HCEC 1CT (cell line): Measurements from ENCODE around the gene AMOTL2.

Experiments
- DNase-seq: peaks from one replicate; pipeline ENCODE4 v3.0.0-alpha.2; 2017

AMOTL2 gene

DNA sequence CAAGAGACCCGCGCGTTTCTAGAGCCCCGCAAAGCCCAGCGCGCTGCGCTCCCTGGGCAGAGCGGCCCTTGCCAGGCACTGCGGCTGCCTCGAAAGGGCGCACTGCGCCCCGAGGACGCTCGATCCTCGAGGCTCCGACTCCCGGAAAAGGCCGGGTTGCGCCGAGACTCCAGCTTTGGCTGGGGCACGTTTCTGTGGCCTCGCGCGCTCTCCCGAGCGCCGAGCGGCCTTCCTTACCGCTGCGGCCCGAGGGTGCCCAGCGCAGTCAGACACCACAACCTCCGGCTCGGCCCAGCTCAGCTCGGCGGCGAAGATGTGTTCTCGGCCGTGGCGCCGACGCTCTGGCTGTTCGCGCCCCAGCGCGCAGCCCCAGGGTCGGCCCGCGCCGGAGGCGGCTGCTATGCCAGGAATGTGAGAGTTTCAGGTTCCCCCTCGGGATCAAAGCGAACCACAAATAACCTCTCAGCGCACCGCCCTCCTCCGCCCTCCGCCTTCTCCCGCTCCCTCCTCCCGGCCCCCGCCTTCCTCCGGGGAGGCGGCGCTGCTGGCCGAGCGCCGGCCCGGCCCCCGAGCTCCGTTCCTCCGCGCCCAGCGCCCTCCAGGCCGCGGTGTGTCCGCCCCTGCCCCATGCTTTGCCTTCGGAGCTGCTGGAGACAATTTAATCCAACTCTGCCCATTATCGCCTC is at the start of gene AMOTL2:
Gene AMOTL2 (minus strand): TSS at position 343 of the 686 bp plus-strand sequence. CDS start 3,014 bp downstream, outside the sequence.
- DNase-seq, result peak; percentile 94

DNA sequence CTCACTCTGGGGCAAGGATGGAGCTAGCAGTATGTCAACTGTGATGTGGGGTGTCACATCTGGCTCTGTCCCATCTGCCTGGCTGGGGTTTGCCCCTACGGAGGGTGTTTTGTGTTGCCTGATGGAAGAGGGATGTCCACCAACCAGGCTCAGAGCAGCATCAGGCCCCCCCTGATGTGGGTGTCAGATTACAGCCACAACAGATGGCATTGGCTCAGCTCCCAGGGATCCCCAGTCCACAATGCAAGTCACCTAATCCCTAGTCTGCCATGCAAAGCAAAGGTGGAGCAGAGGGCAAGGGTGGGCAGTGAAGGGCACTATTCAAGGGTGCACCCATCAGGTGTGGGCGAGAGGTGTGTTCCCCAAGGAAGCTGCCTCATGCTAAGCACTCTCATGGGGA is 48.9 kb upstream of the AMOTL2 start:
- DNase-seq, result peak; percentile 37

DNA sequence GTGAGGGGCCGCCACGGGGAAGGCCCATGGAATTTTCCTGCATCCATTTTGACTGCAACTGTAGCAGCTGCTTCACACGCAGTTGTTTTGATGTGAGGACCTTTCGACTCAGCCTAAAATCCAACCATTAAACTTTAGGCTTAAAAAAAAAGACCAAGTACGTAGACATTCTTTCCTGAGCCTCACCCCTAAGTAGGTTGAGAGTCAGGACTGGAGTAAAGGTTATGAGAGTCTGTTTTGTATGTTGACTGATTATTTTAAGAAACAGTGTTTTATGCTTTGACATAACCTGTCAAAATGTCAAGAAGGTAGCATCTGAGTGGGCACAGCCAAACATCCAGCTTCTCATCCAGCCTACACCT is 45.7 kb upstream of the AMOTL2 start:
- DNase-seq, result no peak

DNA sequence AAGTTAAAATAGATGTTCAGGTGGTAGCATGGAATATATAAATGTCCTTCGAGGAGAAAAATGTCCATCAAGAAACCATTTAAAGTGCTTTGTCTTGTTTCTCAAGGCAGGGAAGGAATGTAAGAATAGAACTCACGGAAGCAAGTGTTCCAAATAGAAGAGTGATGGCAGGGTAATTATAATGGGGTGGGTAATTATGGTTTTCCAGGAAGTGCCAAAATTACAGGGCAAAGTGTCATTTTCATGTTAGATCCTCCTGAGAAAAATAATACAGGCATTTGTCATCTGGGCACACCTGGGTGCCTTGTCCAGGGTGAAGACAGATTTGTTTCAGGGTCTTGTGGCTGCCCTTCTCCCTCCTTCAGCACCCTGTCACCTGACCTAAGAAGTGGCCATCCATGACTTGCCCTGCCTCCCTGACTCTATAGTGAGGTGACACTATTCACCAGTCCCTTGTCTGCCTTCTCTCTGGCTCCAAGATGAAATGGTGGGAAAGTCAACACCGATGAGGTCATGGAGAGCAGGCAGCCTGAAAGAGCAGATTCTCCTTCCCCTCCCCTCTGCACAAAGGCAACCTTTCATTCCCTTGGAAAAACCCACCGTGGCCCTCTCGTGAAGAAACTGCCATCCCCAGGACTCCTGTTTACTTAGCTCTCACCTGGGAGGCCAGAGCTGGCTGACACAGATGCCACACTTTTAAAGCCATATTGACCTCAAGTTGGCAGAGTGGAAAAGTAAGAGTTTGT is 45.1 kb upstream of the AMOTL2 start:
- DNase-seq, result no peak

DNA sequence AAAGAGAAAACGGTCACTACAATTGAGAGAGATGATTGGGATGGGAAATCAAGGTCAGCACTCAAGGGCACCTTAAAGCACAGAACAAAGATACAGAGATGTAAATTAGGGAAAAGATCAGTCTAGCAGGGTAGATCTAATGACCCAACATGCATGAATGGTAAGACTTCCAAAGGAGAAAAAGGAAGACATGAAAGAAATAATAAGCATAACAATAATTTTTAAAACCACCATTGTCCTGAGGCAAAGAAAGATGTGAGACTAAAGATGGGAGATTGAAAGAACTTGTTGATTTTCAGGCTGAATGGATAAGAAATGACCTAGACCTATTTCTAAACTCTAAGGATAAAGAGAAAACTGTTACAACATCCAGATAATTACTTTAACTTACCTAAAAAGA is 34.8 kb upstream of the AMOTL2 start:
- DNase-seq, result no peak

DNA sequence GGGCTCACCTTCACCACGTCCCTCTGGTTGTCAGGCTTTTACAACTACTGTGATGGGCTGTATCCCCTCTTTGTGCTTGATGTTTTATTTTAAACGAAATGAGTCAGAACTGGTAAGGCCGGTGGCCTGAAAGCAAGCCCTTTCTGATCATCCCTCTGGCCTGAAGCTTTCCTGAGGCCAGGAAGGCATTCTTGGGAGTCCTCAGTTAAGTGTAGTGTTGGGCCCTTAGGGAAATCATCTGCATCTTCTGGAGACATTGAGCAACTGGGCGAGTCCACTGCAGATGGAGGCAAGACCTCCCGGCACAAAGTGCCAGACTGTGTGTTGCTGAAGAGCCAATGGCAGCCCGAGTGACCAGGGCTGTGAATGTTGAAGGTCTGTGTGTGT is 33.0 kb upstream of the AMOTL2 start:
- DNase-seq, result no peak

DNA sequence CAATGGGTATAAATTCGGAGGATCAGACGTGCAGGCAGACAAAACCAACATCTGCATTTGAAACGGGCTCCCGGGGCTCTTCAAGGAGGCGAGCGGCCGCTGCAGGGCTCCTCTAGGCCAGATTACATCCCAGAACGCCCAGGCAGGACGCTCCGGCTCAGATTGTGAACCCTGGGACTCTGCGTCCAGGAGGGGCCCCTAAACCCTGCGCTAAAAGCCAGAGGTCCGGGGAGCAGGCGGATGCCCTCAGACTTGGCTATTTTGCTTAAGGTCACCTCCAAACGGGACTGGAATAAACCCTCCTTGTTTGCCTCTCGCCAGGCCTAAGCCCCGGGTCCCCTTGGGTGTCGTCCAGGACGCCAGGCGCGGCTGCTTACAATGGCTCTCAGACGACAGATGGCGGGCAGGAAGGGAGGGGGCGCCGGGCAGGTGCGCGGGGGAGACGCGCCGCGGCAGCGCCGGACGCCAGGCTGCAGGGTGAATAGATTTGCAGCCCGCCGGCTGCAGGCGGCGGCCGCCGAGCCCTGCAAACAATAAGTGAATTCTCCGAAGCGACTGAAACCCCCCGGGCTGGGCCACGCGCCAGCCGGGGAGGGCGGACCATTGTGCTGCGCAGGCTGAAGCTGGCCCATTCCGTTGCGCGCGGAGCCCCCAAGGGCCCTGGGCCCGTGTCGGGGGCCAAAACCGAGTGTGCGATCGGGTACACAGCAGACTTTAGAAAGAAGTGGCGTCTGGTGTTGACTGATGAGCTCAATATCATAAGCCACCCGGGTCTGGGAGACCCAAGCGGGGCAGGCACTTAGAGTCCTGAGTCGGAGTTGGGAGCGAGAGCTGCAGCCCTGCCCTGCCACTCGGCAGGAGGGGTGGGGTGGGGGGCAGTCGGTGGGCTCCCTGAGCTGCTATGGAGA is 32.3 kb upstream of the AMOTL2 start:
- no peak for DNase-seq

DNA sequence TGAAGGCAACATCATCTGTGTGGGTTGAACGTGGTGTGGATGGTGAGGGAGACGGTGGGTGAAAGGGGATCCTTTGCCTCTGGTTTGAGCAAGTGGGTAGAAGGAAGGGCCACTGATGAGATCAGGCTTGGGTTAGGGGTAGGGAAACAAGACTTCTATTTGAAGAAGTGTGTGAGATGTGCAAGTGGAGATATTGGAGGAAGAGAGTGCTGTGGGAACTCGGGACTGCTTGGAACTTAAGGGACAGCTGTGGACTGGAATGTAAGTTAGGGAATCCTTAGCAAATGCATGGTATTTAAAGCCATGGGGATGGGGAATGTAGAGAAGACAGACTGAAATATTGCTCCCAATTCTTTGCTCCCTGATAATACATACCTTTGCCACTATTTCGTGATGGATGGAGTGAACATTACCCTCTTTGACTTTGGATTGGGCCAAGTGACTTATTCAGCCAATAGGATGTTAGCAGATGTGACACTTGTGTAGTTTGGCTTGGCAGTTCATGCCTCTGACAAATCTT is 30.2 kb upstream of the AMOTL2 start:
- no peak for DNase-seq

DNA sequence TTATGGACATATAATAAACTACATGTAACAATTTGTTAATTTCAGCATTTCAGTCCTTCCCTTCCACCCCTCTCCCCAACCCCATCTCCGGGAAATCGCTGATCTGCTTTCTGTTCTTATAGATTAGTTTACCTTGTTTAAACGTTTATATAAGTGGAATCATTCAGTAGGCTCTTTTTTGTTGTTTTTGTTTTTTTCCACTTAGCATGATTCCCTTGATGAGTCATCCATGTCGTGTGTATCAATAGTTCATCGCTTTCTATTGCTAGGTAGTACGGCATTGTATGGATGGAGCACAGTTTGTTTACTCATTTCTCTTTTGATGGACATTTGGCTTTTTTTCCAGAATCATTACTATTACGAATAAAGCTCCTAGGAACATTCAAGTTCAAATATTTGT is 23.5 kb upstream of the AMOTL2 start:
- DNase-seq, result no peak

DNA sequence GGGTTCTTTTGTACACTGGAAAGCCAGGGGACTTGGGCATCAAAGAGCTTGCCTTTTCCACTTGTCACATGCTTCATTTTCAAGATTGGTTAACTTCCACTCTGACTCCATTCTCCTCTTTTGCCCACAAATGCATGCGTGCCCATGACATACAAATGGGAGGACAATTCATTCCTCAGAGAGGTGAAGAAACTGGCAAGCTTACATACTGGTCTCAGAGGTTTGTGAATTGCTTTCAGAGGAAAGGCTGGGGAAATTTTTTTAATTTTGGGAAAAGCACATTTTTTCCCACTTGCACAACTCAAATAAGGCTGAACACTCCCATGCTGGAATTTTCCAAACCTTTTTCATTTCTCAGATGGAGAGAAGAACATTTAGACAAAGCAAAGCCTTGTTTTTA is 20.9 kb upstream of the AMOTL2 start:
- no peak for DNase-seq

DNA sequence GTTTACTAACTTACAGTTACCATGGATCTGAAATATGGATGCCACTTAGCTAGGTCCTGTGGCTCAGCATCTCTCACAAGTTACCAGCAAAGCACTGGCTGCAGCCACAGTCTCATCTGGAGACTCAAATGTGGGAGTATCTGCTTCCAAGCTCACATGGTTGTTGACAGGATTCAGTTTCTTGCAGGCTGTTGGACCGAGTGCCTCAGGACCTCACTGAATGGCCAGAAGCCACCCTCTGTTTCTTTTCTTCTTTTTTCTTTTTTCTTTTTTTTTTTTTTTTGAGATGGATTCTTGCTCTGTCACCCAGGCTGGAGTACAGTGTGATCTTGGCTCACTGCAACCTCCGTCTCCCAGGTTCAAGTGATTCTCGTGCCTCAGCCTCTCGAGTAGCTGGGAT is 20.1 kb upstream of the AMOTL2 start:
- no peak for DNase-seq

DNA sequence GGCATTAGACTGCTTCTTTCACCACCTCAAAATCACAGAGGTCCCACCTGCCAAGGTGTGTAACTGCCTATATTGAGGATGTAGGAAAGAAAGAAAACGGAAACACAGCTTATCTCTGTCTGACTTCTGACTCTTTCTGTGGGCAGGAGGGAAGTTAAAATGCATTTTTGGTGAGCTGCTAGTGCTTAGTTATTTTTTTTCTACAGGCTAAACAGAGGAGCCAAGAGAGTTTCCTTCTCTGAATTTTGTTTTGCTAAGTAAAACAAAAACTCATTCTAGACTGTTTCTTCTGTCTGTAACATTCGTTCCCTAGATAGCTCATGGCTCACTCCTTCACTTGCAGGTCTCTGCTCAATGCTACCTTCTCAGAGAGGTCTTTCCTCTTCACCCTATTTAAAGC is 18.8 kb upstream of the AMOTL2 start:
- no peak for DNase-seq

DNA sequence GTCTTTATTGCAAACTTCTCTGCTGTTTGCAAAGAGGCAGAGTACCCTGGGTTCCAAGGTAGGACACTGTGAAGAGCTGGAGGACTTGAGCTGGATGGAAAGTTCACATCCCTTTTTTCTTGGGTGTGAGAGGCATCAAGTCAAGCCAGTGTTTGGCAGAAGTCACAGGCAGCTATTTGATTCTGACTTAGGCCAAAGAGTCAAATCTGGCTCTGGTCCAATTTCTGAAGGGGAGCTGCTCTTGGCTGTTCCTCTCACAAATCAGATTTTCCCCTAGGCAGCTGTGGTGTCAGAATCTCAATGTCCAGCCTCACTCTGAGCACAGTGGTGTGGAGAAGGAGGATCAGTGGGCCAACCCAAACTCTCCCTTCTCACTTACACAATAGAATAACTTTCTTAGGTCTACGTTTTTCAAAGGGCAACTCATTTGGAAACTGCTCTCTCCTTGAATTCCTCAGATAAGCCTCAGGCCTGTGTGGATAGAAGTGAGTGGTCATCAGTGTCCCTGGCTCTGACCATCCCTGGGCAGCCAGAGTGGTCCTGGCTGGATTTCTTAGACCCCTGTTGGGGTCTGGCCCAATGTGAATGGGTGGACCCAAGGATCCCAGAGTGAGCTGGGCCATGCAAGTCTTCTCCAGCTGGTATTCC is 18.2 kb upstream of the AMOTL2 start:
- no peak for DNase-seq

DNA sequence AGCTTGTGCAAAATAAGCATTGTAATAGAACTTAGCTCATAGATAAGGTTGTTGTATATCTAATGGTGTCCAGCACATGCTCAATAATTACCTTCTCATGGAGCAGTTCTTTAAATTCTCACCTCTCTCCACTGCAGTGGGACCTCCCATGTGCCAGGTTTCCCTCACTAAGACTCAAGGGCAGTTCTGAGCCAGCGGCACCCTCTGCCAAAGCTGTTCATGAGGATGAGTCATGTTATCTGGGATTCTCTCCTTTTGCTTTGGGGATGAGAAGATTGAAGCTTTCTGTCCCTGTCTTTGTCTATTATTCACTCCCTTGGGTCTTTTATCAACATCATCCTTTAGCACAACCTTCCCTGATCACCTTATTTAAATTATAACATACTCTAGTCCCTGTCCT is 15.6 kb upstream of the AMOTL2 start:
- no peak for DNase-seq

DNA sequence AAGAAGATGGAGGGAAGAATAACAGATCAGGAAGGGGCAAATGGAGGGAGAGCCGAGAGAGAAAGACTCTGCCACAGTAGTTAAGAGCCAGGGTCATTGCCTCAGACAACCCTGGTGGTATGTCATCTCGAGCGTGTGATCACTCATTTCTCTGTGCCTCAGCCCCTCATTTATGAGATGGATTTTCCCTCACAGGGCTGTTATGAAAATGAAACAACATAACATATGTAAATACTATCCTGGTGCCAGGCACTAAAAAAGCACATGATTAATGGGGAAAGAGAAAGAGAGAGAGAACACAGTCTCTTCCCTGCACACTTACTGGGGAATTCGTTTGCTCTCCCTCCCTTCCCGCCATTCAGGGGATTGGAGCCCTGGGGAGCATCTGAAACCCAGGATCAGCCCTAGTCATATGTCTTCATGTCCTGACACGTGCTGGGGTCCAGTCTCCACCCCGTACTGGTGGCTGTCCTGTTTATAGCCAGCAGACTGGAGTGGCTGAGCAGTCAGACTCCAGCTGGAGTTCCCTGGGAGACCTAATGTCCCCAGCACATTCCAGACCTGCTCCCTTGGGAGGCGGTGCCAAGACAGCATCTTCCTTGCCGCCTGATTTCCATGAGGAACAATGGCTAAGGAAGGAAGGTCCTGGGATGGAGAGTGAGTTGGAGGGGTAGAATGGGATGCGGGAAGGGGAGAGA is 14.7 kb upstream of the AMOTL2 start:
- DNase-seq, result no peak

DNA sequence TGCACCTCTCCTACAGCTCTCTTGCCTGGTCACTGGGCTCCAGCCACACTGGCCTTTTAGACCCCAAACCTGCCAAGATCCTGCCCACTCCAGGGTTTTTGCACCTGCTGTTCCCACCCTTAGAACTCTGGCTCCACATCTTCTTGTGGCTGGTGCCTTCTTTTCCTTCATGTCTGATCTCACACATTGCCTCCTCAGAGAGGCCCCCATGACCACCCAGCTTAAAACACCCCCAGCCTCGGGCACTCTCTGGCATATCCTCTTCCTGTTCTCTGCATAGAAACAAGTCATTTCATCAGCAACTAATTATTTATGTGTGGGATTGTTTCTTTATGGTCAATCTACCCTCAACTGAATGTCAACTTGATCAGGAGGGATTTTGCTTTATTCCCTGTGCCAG is 14.0 kb upstream of the AMOTL2 start:
- DNase-seq, result no peak

DNA sequence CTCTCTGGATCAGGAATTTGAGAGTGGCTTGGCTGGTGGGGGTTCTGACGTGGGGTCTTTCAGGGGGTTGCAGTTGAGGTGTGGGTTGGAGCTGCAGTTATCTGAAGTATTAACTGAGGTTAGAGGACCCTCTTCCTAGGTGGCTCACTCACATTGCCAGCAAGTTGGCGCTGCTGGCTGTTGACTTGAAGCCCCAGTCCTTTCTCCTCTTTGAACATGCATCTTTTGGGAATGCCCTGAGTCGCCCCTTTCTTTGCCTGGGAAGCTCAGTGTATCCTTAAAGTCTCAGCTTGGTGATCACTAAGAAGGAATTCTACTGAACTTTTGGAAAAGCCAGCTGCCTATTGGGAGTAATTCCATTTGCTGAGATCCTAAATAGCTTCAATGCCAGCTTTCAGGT is 13.0 kb upstream of the AMOTL2 start:
- DNase-seq, result no peak

DNA sequence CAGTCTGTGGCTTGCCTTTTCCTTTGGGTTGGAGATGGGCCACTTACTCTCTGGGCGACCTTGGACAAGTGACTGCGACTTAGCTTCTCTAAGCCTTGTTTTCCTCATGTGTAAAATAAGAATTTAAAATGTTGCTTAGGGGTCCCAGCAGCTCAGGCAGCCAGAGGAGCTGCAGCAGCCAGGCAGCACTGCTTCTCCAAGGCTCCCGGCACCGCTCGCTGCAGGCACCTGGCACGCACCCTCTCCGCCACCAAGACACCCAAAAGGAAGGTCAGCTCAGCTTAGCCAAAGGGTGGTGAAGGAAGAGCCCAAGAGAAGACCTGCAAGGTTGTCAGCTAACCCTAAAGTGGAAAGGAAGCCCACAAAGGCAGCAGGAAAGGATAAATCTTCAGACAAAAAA is 10.7 kb upstream of the AMOTL2 start:
- DNase-seq, result no peak

DNA sequence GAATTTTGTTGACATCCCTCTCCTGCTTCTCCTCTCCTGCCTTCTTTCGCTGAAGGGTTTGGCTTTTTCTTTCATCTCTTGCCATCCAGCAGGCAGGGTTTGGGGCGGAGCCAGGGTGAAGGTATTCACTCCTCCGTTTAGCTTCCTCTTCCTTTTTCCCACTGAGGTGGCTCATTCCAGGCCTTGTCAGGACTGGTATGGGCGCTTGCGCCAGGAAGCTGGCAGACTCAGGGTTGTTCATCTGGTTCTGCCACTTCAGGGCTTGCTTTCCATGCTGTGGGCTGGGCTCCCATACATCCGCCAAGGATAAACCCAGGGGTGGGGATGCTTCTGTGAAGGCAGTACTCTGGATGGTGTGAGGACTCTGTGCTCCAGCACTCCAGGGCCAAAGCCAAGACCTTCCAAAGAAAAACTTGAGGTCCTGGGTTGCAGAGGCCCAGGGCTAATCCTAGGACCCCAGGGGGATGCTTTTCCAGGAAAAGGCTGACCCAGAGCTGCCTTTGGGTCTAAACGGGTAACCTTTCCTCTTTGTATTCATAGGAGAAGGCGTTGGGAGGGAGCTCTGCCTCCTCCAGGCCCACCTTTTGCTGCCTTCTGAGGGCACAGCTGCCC is 7.7 kb upstream of the AMOTL2 start:
- no peak for DNase-seq

DNA sequence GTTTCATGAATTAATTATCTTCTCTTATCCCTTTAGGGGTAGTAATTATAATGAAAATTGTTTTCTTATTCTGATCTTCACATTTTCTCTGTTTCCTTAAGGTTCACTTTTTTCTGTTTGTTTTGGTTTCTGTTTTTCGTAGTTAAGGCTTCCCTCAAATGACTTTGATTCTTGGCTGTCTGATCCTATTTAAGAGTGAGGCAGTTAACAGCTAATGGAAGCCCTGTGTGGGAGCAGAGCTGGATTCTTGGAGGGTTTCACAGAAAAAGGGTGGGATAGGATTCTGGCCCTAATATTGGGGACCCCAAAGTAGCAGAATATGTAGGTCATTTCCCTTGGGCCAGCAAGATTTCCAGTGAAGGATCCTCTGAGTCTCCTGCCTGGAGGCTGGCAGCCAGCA is 6.8 kb upstream of the AMOTL2 start:
- no peak for DNase-seq

DNA sequence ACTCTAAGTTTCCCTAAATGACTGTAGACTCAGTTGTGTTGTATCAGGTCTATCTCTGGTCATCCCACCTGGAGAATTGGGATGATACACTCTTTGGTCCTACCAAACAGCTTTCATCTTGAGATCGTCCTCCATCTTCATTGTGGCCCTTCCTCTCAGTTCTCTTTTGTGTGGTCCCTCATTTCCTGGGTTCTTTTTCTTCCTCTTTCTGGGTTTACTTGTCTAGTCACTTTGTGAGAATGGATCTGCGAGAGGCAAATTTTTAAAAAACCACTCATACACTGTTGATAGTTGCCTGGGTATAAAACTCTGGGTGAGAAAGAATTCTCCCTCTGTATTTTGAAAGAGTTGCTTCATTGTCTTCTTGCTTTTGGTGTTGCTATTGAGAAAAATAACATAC is 6.0 kb upstream of the AMOTL2 start:
- no peak for DNase-seq

DNA sequence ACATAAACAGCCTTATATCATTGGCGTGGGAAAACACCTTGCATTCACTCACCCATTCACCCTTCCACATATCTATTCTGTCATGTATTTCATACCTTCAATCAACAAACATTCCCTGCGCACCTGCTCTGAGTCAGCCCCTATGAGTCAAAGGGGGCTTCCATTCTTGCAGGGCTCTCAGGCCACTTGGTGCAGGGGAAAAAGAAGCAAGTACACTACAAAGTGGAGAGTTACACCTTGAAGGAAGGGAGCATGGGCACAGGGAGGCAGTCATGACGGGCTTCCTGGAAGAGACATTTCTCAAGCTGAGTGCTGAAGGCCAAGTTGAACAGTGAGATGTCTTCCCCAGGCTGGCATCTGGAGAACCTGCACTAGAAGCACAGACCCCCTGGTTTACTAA is 4.6 kb upstream of the AMOTL2 start:
- DNase-seq, result no peak
